ENCODE measurements around the gene PRKAR2B.
"Not testable (repeated sequence)": the region's sequence is repeated elsewhere in the genome, so short reads cannot be mapped to it uniquely, and the experiment has no call there.

Gene PRKAR2B

GRCh38 chr7:107123392-107123791, 78.9 kb downstream of the PRKAR2B start:
- DNase-seq: no peak

- no peak for DNase-seq
Observed at GRCh38 chr7:107125475-107125874, 81.0 kb downstream of the PRKAR2B start.

GRCh38 chr7:107128217-107128616, 83.7 kb downstream of the PRKAR2B start:
- DNase-seq: no peak

GRCh38 chr7:107128748-107129147, 84.2 kb downstream of the PRKAR2B start:
- no peak for DNase-seq

GRCh38 chr7:107130487-107131220, 86.1 kb downstream of the PRKAR2B start:
- DNase-seq: no peak

- no peak for DNase-seq
Observed at GRCh38 chr7:107133396-107133795, 88.9 kb downstream of the PRKAR2B start.

- no peak for DNase-seq
Observed at GRCh38 chr7:107138696-107139420, 94.4 kb downstream of the PRKAR2B start.

- not testable (repeated sequence) for DNase-seq
Observed at GRCh38 chr7:107143875-107144274, 99.4 kb downstream of the PRKAR2B start.

GRCh38 chr7:107145067-107145838, 100.7 kb downstream of the PRKAR2B start:
- DNase-seq: no peak

GRCh38 chr7:107147464-107148393, 103.2 kb downstream of the PRKAR2B start:
- DNase-seq: peak in 1 of 2 experiments; percentile 44

GRCh38 chr7:107148721-107149120, 104.2 kb downstream of the PRKAR2B start:
- DNase-seq: no peak

- DNase-seq: no peak
Observed at GRCh38 chr7:107149863-107150262, 105.4 kb downstream of the PRKAR2B start.

GRCh38 chr7:107150375-107151073, 106.0 kb downstream of the PRKAR2B start:
- peak in 1 of 2 experiments; percentile 58 for DNase-seq

- no peak for DNase-seq
Observed at GRCh38 chr7:107151538-107151937, 107.0 kb downstream of the PRKAR2B start.

- DNase-seq: peak in 1 of 2 experiments; percentile 11
Observed at GRCh38 chr7:107152011-107152410, 107.5 kb downstream of the PRKAR2B start.

GRCh38 chr7:107154826-107155225, 110.3 kb downstream of the PRKAR2B start:
- no peak for DNase-seq

GRCh38 chr7:107155726-107156125, 111.2 kb downstream of the PRKAR2B start:
- not testable (repeated sequence) for DNase-seq

GRCh38 chr7:107157091-107157490, 112.6 kb downstream of the PRKAR2B start:
- no peak for DNase-seq

- DNase-seq: no peak
Observed at GRCh38 chr7:107158028-107158427, 113.5 kb downstream of the PRKAR2B start.

GRCh38 chr7:107160389-107160788, 115.9 kb downstream of the PRKAR2B start:
- DNase-seq: no peak

GRCh38 chr7:107161415-107161814, 116.9 kb downstream of the PRKAR2B start:
- DNase-seq: no peak

- DNase-seq: no peak
Observed at GRCh38 chr7:107162475-107162874, 118.0 kb downstream of the PRKAR2B start.

Data from SW 1271 (cell line).